ENCODE data around the gene ATXN8OS. TPM values are rescaled to one million over a fixed set of nuclear protein-coding genes. Genes with fewer than 3 reads are reported as not detected.

Gene ATXN8OS
- total RNA-seq, 1 experiment from 2014 or later = not detected

DNA sequence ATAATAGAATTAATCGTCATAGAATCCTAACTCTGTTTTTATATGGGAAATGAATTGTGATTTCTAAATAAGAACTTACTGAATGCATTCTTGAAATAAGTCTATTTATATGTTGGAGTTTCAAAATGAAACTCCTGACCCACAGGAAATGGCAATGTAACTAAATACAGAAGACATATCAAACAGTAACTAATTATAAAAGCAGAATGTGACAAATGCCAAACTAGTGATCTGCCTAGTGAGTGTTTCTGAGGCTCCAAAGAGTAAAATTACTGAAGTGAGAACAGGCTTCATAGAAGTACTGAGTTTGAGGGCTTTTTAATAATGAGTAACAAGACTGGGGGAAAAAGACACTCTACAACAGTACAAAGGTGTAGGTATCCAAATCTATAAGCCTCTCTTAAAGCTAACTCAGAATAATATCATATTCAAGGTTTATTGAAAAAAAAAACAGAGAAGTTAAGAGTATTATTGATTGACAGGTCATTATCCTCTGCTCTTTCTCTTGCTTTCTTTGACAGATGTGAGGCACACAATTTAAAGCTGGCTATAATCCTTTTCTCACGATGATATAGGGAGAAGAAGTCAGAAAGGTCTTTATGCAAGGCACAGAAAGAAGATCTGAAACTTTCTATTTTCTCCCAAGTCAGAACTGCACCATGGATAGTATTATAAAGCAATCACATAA is 17.4 kb upstream of the ATXN8OS start:
- no peak overlapping the region for H4K8ac ChIP-seq (replicated peaks; ENCODE audit: insufficient read length, low read depth, low read length)
- H3K27ac ChIP-seq (ENCODE audit: insufficient read length, low read depth, low read length) = no peak overlapping the region
- Mint-ChIP-seq H3K4me1 (peaks cover 6 to 9% of the 10 kb centered on the region in 2 experiments), H3K27ac (peak overlapping the region in 2 of 3 experiments; percentile 59 to 68; a peak in 2 of 7 replicates), H3K9me3 (no peaks in the 10 kb centered on the region), H3K27me3 (ENCODE audit: low read depth) (no peaks in the 10 kb centered on the region), H3K4me3 (no peak overlapping the region), H3K36me3 (ENCODE audit: insufficient read depth in 1 of 3, low read depth in 3 of 3) (no peaks in the 10 kb centered on the region)
- H3K79me1 ChIP-seq (ENCODE audit: insufficient read depth, low read depth, low read length, poor library complexity, severe bottlenecking) = no peaks in the 10 kb centered on the region
- no peak overlapping the region for H3K14ac ChIP-seq (ENCODE audit: insufficient read depth, low read length)
- H3T11ph ChIP-seq (ENCODE audit: low read length) = no peak overlapping the region
- no peak overlapping the region for H2BK5ac ChIP-seq (ENCODE audit: insufficient read length, low read length)
- no peak overlapping the region for H2BK120ac ChIP-seq (ENCODE audit: low read depth, low read length, poor library complexity, severe bottlenecking)
- no peak overlapping the region for H2AK5ac ChIP-seq (ENCODE audit: insufficient read length, low read length)
- no peak overlapping the region for H3K4ac ChIP-seq (ENCODE audit: low read depth, low read length)
- no peaks in the 10 kb centered on the region for H3K79me2 ChIP-seq (ENCODE audit: insufficient read depth, low read length)
- no peaks in the 10 kb centered on the region for H3K27me3 ChIP-seq (ENCODE audit: insufficient read depth, low read length)
- H3K56ac ChIP-seq (ENCODE audit: insufficient read length, low read depth, low read length) = no peak overlapping the region
- no peak overlapping the region for H3K18ac ChIP-seq (ENCODE audit: insufficient read length, low read depth, low read length)
- H3K4me1 ChIP-seq (ENCODE audit: insufficient read depth, low read length) = no peaks in the 10 kb centered on the region
- H2BK15ac ChIP-seq (ENCODE audit: low read depth, low read length) = no peak overlapping the region
- TF ChIP-seq, protein P1, sequence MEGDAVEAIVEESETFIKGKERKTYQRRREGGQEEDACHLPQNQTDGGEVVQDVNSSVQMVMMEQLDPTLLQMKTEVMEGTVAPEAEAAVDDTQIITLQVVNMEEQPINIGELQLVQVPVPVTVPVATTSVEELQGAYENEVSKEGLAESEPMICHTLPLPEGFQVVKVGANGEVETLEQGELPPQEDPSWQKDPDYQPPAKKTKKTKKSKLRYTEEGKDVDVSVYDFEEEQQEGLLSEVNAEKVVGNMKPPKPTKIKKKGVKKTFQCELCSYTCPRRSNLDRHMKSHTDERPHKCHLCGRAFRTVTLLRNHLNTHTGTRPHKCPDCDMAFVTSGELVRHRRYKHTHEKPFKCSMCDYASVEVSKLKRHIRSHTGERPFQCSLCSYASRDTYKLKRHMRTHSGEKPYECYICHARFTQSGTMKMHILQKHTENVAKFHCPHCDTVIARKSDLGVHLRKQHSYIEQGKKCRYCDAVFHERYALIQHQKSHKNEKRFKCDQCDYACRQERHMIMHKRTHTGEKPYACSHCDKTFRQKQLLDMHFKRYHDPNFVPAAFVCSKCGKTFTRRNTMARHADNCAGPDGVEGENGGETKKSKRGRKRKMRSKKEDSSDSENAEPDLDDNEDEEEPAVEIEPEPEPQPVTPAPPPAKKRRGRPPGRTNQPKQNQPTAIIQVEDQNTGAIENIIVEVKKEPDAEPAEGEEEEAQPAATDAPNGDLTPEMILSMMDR (conservative IDR thresholded peaks at IDR 0.05) = no peak
- no peaks in the 10 kb centered on the region for H4K20me1 ChIP-seq (ENCODE audit: control insufficient read depth, insufficient read depth, insufficient read length)
- H2AFZ ChIP-seq (ENCODE audit: low read length) = no peak overlapping the region
- H3K4me2 ChIP-seq (ENCODE audit: insufficient read depth, insufficient read length, low read length) = no peak overlapping the region
- no peak overlapping the region for H3K9ac ChIP-seq (ENCODE audit: extremely low read depth, insufficient read length, low read length)
- no peak for DNase-seq
- H4K91ac ChIP-seq (ENCODE audit: insufficient read length, low read depth, low read length) = no peak overlapping the region
- no peak overlapping the region for H4K5ac ChIP-seq (ENCODE audit: insufficient read length, low read depth, low read length)
- no peak overlapping the region for H3K23ac ChIP-seq (ENCODE audit: insufficient read length, low read depth, low read length)
- H2BK20ac ChIP-seq (ENCODE audit: low read depth, low read length, poor library complexity, severe bottlenecking) = no peak overlapping the region
- H3K23me2 ChIP-seq (ENCODE audit: insufficient read length, low read depth, low read length, poor library complexity, severe bottlenecking) = no peaks in the 10 kb centered on the region
- H3K9me3 ChIP-seq (ENCODE audit: control insufficient read depth, low read depth, low read length) = no peaks in the 10 kb centered on the region
- H2BK12ac ChIP-seq (ENCODE audit: insufficient read length, low read depth, low read length) = no peak overlapping the region
- no CpG with 5 or more reads among the region's 2 CpGs for WGBS (ENCODE audit: extremely low coverage, insufficient read length, low lambda C conversion rate)
